ENCODE measurements around the gene HYDIN.

DNA sequence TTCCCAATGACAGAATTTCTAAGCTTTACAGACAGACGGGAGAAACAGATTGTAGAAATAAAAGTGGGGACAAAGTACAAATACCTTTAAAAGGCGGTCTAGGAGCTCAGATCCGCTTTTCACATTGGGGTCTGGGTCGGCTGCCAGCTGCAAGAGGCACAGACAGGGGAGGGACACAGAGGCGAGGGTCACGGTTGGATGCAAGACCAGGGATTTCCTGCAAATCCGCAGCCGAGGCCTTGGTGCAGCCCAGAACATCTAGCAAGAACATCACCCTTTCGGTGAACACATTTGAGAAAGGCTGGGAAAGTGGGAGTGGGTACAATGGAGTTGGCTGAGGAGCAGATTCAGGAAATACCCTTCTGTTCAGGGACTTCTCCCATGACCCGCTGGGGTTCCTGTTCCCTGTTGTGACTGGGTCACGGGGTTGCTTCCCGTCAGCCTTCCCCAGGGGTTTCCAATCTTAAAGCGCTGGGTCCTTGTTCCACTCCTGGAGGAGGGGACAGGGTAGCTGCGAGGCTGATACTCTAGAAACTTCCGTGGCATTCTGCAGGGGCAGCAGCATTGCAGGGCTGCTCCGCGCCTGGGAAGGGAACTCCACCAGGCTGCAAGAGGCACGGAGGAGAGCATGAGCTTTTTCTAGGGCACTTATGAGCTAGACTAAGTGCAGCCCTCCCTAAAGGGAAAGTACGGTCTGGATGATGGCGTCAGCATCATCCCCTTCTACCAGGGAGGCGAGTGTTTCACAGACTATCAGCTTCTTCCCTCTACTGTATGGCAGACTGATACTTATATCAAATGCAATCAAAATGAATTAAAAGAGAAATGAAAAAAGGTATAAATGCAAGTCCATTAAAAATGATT lies 445.6 kb downstream of the HYDIN start:
- TF ChIP-seq, protein P1, sequence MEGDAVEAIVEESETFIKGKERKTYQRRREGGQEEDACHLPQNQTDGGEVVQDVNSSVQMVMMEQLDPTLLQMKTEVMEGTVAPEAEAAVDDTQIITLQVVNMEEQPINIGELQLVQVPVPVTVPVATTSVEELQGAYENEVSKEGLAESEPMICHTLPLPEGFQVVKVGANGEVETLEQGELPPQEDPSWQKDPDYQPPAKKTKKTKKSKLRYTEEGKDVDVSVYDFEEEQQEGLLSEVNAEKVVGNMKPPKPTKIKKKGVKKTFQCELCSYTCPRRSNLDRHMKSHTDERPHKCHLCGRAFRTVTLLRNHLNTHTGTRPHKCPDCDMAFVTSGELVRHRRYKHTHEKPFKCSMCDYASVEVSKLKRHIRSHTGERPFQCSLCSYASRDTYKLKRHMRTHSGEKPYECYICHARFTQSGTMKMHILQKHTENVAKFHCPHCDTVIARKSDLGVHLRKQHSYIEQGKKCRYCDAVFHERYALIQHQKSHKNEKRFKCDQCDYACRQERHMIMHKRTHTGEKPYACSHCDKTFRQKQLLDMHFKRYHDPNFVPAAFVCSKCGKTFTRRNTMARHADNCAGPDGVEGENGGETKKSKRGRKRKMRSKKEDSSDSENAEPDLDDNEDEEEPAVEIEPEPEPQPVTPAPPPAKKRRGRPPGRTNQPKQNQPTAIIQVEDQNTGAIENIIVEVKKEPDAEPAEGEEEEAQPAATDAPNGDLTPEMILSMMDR (IDR thresholded peaks at IDR 0.05 in 2 of 3, conservative IDR thresholded peaks at IDR 0.05 in 1 of 3; ENCODE audit: insufficient read depth in 2 of 3, low read depth in 1 of 3, low read length in 3 of 3), result no peak
- TF ChIP-seq GATAD2A (IDR thresholded peaks at IDR 0.05), result no peak
- TF ChIP-seq, protein P2, sequence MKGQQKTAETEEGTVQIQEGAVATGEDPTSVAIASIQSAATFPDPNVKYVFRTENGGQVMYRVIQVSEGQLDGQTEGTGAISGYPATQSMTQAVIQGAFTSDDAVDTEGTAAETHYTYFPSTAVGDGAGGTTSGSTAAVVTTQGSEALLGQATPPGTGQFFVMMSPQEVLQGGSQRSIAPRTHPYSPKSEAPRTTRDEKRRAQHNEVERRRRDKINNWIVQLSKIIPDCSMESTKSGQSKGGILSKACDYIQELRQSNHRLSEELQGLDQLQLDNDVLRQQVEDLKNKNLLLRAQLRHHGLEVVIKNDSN (CRISPR knock-in tag; IDR thresholded peaks at IDR 0.05), result no peak
- no peak for TF ChIP-seq ZNF347 (CRISPR knock-in tag; IDR thresholded peaks at IDR 0.05; ENCODE audit: low read depth)
- TF ChIP-seq CBX1 (IDR thresholded peaks at IDR 0.05; ENCODE audit: low read depth), result no peak
- TF ChIP-seq JUND (IDR thresholded peaks at IDR 0.05; ENCODE audit: borderline replicate concordance, low read depth, low read length), result no peak
- no peak for TF ChIP-seq JUND (tag; IDR thresholded peaks at IDR 0.05; ENCODE audit: borderline replicate concordance, low read depth, low read length)
- TF ChIP-seq EP300 (IDR thresholded peaks at IDR 0.05; ENCODE audit: low read length), result no peak
